ENCODE data around the gene OXT.

OXT gene

DNA sequence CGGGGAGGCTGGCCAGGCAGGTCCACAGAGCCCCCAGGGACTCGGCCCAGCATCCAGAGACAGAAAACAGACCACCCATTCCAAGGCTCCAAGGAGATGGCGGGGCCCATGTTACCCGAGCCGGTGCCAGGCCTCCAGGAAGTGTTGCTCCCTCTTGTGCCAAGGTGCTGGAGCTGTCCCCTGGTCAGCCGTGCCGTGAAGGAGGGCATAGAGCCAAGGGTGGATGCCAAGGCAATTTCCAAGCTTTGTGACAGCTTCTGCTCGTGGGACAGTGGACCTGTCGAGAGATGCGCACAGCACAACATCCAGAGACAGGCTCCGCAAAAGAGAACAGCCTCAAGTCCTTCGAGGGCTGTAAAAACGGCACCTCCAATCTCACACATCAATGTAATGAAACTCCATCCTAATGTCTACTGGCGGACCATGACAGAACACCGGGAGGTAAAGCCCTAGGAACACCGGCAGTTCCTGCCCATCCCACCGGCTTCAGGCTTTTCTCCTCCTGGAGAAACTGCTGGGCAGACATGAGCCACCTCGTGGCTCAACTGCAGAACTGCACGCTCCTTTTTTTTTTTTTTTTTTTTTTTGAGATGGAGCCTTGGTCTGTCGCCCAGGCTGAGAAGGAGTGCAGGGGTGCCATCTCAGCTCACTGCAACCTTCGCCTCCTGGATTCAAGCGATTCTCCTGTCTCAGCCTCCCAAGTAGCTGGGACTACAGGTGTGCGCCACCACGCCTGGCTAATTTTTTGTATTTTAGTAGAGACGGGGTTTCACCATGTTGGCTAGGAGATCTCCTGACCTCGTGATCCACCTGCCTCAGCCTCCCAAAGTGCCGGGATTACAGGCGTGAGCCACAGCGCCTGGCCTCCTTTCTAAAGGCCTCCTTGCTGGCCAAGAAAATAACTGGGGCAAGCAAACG lies 44.0 kb downstream of the OXT start:
- DNase-seq = peak; percentile 30

DNA sequence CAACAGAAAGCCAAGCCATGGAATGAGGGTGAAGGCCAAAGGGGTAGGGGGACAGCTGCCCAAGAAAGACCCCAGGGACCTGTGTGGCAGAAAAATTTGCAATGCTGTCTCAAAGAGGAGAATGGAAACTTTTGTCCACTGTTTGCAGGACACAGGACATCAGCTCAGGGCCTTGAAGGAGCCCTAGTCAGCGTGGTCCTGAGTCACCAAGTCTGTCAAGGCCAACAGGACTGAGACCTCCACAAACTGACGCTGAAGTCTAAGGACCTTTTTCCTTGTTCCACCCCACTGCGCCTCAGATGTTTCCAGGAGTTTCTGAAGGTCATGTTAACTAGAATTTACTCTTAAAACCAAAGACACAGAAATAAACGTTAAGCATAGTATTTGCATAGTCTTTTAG lies 44.9 kb downstream of the OXT start:
- no peak for DNase-seq

DNA sequence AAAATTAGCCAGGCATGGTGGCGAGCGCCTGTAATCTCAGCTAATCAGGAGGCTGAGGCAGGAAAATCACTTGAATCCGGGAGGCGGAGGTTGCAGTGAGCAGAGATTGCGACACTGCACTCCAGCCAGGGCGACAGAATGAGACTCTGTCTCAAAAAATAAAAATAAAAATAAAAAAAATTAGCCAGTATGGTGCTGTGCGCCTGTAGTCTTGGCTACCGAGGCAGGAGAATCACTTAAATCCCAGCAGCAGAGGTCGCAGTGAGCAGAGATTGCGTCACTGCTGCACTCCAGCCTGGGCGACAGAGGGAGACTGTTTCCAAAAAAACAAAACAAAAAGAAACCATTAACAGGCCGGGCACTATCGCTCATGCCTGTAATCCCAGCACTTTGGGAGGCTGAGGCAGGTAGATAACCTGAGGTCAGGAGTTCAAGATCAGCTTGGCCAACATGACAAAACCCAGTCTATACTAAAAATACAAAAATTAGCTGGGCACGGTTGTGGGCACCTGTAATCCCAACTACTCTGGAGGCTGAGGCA lies 46.5 kb downstream of the OXT start:
- DNase-seq = peak; percentile 48

DNA sequence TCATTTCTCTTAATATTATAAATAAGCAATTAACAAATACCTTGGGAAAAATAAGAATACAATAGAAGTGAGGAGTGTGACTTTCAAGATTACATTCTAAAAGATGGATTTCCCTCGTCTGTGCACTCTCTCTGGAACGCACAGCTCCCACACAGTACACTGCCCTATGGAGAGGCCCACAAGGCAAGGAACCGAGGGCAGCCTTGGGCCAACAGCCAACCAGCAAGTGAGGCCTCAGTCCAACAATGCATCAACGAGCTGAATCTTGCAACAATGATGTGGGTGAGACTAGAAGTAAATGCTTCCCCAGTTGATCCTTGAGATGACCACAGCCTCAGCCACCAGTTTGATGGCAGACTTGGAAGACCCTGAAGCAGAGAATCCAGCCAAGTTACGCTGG lies 47.6 kb downstream of the OXT start:
- no peak for DNase-seq

DNA sequence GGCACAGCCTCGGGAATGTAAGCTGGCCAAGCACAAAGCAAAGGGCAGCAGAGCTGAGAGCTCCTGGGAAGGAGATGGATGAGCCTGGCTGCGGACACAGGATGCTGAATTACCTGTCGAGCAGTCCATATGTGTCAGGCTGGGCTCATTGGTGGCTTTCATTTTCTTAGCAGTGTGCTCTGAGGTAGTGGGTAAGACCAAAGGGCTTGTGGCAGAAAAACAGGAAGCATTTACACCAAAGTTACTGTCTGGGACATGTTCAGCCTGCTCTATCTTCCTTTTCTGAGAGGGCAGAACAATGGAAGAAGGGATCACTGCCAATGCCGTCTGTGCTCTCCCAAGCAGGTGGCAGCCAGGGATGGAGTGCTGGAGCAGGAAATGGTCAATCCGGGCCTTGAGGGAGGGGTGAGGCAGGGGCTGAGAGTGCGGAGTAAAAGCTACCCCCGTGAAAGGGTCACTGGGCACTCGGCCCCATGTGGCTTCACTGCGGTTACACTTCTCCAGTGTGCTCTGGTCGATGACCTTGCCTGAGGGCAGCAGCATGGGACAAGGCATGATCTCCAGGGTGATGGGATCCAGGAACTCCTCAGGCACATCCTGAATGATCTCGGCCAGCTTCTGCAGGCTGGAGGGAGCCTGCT lies 50.0 kb downstream of the OXT start:
- peak; percentile 50 for DNase-seq
